GM21360 (cell line): ENCODE data around the gene CSNK2B.

Experiments used
- ATAC-seq: cut with Tn5 transposase; IDR thresholded peaks from one replicate; pipeline ENCODE4 v1.9.1; 2021; ENCODE audit warnings: mild to moderate bottlenecking, moderate library complexity; ENCODE audit not compliant: unreplicated experiment

Gene CSNK2B

DNA sequence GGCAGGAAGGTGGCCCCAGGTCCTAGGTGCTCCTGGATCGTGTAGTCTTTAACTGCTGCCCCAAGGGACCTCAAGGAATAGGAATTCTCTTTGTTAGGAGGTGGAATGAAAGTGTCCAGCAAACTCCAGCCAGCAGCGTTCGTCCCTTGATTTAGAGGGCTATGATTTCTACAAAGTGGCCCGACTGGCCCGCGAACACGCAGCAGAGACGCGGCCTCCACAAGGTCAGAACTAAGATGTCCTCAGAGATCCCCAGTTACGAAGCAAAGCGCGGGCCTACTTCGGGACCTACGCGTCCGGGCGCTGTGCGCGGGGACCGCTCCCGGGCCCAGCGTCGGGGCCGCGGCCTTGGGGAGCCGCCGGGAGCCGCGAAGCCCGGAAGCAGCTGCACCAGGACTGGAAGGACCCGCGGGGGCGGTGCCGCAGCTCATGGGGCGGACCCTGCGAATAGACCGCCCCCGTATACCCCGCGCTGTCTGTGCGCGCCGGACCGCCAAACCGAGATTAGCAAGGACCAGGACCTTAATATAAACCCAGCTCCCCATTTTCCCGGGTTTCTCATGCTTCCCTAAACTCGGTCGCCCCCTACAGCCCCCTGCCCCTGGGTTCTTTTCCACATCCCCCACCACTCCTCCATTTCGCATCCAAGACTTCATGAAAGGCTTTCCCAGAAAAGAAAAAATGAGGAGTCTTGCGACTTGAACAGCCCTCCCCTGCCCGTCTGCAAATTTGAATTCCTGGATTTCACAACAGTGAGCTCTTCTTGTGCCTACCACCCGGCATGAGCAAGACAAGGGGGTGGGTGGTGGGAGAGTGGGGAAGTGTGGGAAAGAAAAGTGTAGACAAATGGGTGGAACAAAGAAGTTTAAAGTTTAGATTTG, 5.3 kb upstream of the CSNK2B start, which contains the start of gene C6orf47:
Gene C6orf47 (minus strand): TSS at position 398 of the 881 bp plus-strand sequence. CDS start 831 bp downstream, outside the sequence.
- no peak for ATAC-seq

DNA sequence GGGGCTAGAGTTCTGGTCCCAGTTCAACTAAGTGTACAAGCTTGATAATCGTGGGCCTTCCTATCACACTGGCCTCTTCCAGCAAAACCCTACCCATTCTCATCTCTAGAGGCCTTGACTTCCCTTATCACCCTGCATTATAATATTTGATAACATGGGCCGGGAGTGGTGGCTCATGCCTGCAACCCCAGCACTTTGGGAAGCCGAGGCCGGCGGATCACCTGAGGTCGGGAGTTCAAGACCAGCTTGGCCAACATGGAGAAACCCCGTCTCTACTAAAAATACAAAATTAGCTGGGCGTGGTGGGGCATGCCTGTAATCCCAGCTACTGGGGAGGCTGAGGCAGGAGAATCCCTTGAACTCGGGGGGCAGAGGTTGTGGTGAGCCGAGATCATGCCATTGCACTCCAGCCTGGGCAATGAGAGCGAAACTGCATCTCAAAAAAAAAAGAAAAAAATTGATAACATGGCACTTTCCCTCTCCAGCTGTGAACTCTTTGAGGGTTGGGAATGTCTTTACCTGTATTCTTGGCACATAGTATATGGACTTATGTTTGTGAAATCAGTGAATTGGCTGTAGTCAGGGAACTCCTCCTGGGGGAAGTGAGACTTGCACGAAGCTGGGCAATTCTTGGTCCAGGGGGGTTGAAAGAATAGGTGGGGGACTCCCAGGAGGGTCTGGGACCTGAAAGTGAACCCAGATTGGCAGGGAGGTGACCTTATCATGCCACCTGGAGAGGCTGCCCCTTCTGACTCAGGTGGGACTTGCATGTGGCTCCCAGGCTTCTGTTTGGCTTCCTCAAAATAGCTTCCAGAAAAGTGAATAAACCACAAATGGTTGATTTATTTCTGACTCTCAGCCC, 4.4 kb upstream of the CSNK2B start:
- no peak for ATAC-seq

DNA sequence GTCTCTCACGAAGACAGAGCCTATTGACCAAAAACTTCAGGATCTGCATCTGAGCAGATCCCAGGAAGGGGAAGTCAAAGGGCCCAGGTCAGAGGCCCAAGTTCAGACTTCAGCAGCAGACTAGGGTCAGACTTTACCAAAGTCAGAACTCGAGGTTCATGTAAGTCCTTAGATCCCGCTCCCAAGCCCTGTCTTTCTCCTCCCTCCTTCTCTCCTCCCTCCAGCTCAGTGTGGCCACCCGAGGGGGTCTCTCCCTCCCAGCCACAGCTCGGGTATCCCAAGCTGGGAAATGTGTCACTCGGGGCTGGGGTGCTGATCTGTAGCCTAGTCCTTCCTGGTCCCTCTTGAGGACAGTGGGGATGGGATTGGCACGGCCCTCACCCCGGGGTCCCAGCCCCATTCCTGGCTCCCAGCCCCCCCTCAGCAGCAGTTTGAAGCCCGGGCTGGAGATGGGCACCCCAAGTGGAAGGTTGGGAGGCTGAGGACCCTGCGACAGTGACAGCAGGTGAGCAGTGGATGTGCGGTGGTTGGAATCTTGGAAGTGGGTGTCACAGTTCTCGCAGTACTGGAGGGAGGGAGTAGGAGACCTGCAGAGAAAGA, 3.7 kb upstream of the CSNK2B start:
- ATAC-seq: no peak

DNA sequence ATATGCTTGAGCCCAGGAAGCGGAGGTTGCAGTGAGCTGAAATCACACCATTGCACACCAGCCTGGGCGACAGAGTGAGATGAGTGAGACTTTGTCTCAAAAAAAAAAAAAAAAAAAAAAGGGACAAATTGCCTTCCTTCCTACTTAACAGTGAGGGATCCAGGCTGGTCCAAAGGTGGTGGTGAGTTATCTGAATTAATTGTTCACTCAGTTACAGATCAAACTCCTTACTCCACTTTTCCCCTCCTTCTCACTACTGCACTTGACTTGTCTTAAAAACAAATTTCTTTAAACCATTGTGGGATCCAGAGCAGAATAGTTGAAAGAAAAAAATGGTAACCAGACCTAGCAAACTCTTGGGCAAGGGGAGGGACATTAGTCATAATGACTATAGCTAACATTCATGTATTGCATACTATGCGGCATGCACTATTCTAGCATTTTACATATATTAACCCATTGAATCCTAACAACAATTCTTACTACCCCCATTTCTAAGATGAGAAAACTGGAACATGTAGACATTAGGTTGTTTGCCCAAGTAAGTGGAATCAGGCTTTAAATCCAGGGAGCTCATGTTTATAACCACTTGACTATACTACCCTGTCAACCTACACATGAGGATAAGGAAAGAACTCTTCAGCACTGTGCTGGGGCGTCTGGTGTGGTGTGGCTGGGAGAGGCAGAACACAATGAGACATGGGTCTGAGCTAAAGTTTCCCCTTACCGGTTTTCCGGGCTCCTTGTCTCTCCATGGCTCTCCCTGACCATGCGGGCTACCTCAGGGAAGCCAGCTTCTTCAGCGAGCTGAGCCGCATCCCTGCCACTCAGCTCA, 2.5 kb upstream of the CSNK2B start:
- ATAC-seq: no peak

DNA sequence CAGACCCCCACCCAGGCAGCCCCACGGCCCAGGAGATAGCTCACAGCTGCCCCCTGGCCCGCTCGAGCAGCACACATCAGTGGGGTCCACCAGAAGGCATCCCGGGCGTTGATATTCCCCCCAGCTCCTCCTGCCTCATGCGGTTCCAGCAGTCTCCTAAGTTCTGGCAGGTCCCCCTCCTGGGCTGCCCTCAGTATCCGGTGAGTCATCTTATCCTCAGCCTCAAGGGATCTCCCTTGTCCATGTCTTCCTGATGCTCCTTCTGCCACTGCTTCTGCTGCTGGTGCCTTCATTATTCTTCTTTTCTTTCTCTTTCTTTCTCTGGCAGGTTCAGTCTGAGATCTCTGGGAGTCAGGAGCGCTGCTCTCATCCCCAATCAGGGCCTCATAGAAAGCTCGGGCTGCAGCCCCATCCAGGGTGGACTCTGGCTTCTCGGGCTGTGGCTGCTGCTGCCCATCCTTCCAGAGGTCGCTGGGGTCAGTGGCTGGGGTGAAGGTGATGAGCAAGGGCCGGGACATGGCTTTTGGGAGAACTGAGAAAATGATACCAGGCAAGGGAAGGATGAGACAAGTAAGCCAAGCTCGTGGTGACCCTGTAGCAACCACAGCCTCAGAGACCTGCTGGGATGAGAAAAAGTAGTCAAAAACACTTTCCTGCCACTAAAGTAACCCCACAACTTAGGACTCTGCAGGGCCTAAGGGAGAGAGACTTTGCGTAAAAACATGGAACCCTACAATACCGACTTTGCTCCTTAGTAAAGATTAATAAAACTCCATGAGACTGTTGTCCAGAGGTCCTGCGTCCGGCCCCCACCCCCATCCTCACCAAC, 1.7 kb upstream of the CSNK2B start:
- ATAC-seq: no peak

DNA sequence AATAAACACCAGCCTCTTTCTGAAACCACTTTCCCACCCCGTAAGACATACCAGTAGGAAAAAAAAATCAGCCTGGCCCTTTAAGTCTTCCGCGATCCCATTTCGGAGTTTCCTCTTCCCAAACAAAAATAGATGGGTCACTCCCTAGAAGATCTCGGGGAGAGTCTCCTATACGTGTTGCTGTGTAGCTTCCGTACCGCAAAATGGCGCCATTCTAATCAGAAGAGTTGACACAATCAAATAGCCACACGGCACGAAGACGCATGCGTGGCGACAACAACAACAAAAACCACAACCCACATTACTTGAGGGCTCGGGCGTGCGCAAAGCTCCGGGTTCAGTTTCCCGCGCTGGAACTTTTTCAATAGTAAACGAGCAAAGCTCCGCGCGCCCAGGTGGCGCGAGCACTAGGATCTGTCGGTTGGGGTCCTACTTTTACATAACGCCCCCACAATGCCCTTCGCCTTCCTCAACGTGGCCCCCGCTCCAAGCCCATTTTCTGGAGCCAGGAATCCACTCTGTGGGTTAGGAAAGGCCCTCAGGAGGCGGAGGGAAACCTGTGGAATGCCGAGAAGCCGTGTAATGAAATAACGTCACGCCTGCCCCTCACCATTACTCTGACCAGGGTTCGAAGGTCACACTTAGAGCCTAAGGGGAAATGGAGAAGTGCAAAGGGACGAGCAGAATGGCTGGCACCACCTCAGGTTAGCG, 935 bp upstream of the CSNK2B start, which contains the start of gene GPANK1:
Gene GPANK1 (minus strand): TSS at position 208 of the 711 bp plus-strand sequence. CDS start 519 bp downstream, outside the sequence.
- ATAC-seq: peak; percentile 27

DNA sequence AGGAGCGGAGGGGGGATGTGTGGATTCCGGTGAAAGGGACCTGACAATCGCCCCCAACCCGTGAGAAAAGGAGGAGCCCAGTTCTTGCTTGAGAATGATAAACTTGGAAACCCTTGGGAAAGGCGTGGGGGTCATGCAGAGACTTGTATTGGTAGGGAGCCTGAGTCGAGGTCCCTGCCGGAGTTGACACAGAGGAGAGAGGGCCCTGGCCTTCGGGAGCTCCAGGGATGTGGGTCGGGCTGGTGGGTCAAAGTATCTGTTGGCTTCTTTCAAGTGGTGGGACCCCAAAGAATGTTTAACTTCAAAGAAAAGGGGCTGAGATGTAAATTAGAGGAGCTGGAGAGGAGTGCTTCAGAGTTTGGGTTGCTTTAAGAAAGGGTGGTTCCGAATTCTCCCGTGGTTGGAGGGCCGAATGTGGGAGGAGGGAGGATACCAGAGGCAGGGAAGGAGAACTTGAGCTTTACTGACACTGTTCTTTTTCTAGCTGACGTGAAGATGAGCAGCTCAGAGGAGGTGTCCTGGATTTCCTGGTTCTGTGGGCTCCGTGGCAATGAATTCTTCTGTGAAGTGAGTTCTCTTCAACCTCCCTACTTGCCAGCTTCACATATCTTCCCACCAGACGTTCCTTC, 571 bp downstream of the CSNK2B start:
- no peak for ATAC-seq

DNA sequence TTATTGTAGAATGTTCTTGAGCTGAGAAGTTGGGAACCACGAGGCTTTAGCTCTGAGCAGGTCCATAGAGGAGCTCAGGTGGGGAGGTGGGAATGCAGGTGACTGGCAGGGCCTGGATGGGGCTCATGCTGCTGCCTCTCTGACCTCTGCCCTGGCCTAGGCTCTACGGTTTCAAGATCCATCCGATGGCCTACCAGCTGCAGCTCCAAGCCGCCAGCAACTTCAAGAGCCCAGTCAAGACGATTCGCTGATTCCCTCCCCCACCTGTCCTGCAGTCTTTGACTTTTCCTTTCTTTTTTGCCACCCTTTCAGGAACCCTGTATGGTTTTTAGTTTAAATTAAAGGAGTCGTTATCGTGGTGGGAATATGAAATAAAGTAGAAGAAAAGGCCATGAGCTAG, 3.8 kb downstream of the CSNK2B start, which contains the start of gene LY6G5B:
Gene LY6G5B (plus strand): TSS at position 301 of the 400 bp plus-strand sequence. CDS start 975 bp downstream, outside the sequence.
- ATAC-seq: no peak

DNA sequence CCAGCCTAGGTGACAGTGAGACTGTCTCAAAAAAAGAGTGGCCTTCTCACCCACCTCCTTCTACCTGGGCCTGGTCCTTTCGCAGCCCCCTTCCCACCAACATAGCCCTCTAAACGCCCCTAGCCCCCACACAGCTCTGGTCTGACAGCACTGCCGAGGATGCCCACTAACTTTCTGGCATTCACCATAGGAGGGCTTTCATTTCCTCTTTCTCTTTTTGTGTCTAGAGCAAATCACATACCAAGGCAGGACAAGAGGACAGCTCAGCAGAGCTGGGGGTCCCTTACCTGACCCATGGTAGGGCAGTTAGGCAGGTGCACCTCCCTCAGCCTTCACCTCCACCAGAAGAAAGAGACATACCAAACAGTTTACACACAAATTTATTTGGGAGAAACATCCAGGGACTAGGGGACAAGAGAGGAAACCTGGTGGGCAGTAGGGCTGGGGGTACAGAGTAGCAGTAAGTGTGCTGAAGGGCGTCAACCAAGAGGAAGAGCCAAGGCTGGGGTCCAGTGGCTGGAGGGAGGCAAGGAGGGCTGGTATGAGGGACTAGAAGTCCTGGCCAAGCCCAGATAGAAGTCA, 10.5 kb downstream of the CSNK2B start:
- no peak for ATAC-seq

DNA sequence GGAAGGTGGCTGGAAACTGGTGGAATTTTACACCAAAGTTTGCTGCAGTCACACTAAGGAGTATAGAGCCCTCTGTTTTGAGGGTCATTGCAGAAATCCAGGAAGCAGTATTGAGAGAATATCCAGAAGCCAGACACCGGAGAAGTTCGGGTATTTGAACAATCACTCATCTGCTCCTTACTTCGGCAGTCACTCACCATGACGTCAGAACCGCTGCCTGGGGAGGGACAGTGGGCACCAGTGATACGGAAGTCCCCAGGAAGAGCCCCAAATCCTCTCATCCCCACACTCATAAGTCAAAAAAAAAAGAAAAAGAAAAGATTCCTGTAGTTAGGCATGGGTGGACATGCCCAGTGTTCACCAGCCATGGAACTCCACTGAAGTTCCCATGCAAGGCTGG, 11.0 kb downstream of the CSNK2B start:
- ATAC-seq: no peak

DNA sequence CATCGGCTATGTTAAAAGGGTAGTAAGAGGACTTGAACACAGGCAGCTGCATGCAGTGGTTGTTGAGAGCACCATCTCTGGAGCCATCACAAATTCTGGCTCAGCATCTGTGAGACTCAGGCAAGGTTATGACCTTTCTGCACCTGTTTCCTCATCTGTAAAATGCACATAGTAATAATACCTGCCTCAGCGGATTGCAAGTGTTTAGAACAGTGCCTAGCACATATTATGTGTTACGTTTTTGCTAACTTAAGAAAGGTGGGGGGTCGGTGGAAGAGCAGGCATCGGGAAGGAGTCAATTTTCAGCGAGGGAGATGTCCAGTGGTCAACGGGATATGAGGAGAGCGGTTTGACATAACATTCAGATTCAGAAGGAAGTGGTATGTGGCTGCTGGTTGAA, 12.1 kb downstream of the CSNK2B start:
- no peak for ATAC-seq

DNA sequence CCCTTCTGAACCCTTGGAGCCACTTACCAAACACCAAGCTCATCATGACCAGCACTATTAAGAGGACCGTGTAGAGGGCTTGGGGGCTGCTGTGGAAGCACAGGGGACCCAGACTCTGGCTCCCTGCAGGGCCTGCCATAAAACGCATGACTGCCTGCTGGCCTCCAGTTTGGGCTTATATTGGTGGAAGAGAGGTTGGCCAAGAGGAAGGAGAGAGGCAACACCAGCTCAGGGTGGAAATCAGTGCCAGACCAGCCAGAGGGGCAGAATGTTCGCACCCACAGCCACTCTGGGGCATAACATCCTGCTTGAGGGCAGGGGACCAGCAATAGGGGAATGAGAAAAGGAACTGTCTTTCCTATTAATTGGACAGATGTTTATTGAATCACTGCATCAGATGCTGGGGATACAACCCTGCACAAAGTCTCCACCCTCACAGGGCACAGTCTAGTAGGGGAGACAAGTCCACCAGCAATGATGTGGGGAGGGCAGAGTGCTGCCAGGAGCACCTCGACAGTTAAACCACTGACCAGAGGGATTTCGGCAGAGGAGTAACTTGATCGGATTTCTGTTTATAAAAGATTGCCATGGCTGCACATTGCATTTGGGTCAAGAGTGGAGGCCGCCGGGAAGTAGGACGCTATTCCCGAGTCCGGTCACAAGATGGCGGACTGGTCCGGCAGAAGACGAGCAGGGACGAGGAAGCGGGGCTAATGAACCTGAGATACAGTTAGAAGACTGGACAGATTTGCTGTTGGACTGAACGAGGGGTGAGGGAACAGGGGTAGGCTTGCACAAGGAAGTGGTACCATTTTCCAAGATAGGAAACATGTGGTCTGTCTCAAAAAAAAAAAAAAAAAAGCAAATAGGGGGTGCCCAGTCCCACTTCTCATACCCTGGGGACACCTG, 14.6 kb downstream of the CSNK2B start, which contains the start of gene LY6G5C:
Gene LY6G5C (minus strand): TSS at position 842 of the 909 bp plus-strand sequence. CDS start 694 bp downstream, at position 148.
- ATAC-seq: no peak

DNA sequence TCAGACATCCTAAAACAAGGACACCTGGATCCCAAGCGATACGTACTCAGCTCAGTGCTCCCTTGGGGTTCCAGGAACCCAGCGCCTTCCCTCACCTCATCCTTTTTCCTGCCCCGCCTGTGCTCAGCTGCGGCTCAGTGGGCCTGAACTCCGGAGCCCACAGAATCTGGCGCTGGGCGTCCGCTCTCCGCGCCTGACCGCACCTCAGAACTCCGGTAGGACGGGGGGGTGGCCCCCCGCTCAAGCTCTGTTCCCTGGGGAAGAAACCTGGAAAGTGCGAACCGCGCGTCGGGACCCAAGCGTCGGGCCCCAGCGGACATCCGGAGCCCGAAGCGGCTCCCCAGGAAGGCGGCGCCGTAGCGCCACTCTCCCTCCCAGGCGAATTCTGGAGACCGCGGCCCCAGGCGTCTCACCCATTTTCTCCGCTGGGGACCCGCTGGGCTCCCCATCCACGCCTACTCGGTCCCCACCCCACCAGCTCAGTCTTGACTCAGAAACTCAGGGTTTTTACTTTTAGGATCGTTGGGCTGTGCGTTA, 15.3 kb downstream of the CSNK2B start:
- ATAC-seq: no peak

DNA sequence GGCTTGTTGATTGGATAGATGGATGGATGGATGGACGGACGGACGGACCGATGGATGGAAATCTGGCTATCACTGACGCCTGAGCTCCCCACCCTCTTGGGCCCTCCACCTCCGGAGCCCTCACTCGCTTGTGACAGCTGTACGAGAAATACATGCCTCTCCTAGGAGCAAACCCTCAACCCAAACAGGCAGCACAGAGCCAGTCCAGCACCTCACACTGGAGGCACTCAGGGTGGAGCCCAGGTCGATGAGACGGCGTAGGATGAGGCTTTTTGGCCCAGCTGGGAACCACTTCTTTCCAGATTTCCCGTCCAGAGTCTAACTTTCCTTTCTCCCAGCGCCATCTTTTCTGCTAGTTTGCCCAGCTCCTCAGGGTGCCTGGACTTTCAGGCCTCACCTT, 17.7 kb downstream of the CSNK2B start:
- no peak for ATAC-seq

DNA sequence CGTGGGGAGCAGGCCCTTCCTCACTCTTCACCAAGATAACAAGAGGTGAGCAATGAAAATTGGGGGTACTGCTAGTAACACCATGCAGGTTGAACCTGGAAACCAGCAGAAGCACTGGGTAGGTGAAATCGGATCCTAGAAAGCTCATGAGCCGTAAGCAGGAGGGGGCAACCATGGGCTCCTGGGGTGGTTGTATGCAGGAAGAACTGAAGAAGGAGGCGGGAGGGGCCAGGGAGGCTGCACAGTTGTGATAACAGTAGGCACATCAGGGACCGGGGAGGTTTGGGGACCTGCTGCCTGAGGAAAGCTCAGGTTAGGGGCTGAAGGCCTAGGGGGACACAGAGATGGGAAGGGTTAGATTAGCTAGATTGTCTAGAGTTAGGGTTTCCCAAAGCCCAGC, 20.6 kb downstream of the CSNK2B start:
- ATAC-seq: no peak

DNA sequence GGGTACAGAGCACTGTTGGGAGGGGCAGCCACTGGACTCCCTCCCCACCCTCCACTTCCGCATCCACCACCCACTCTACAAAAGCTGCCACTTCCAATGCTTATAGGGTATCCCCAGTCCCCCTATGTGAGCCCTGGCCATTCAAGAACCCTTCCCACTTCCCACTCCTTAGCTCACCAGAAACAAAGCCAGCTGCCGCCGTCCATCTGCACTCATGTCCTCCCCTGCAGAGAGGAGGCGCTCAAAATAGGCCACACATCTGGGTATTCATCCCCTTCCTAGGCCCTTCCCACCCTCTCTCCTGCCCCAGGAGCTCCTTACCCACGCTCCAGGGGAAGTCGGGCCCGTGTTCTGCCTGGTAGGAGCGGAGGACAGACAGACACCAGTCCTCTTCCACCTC, 21.4 kb downstream of the CSNK2B start:
- ATAC-seq: no peak
